Right lobe of liver (tissue), 4 donors: ENCODE results near the gene NLRP14.

Experiments used
- CTCF ChIP-seq, 4 donors: fragments of 200-600 bp in 3 of 4; fragments of 450-650 bp in 1 of 4; IDR thresholded peaks; one replicate each; pipeline versions ENCODE4 v1.5.1 to v1.8.0; 2016 to 2022; ENCODE audit warnings: antibody characterized with exemption in 4 of 4, mild to moderate bottlenecking in 2 of 4
- POLR2A ChIP-seq: fragments of 450-650 bp; IDR thresholded peaks from one replicate; pipeline ENCODE4 v1.6.1; 2017; ENCODE audit warnings: antibody characterized with exemption, mild to moderate bottlenecking
- donor health status: DM: no; HTN: no; CAD: no.
- donor health status: DM: no; HTN: no; CAD: no.
- donor health status: DM: no; HTN: yes; CAD: no.

GRCh38 chr11:7034019-7034418, 13.7 kb downstream of the NLRP14 start:
- no peak for TF ChIP-seq CTCF (IDR thresholded peaks at IDR 0.05)
- TF ChIP-seq POLR2A = no peak
